Stimulated activated CD8-positive, alpha-beta memory T cell treated with anti-CD3 and anti-CD28 coated beads, Interleukin-4, amount 100 ng/mL, for 24 hours (primary cell): ENCODE data around the gene OR2B2.
"Not testable (repeated sequence)": the region's sequence is repeated elsewhere in the genome, so short reads cannot be mapped to it uniquely, and the experiment has no call there.

Experiments used
- DNase-seq: peaks from one replicate; pipeline ENCODE4 v3.0.0-alpha.2; 2020; ENCODE audit warnings: low read depth

OR2B2 gene

DNA sequence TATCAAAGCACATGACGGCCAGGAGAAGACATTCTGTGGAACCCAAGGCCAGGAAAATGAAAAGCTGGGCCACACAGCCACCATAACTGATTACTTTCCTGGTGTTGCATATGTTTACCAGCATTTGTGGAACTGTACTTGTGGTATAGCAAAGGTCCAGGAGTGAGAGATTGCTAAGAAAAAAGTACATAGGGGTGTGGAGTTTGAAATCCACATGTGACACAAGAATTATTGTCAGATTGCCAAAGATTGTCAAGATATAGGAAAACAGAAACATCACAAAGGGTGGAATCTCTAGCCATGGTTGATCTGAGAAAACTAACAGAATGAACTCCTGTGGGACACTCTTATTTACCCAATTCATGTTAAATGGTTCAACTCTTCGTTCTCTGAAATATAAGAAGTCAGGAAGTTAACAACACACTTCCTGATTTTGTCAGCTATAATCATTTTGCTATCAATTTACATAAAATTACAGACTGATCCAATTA, at the start of gene OR2B2:
Gene OR2B2, minus strand, starts transcription at position 441 of the 491 bp plus-strand sequence. Its CDS starts 77 bp downstream, at position 364.
- DNase-seq = no peak

DNA sequence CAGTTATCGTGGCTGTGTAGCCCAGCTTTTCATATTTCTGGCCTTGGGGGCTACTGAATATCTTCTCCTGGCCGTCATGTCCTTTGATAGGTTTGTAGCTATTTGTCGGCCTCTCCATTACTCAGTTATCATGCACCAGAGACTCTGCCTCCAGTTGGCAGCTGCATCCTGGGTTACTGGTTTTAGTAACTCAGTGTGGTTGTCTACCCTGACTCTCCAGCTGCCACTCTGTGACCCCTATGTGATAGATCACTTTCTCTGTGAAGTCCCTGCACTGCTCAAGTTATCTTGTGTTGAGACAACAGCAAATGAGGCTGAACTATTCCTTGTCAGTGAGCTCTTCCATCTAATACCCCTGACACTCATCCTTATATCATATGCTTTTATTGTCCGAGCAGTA, 45.3 kb upstream of the OR2B2 start:
- no peak for DNase-seq

DNA sequence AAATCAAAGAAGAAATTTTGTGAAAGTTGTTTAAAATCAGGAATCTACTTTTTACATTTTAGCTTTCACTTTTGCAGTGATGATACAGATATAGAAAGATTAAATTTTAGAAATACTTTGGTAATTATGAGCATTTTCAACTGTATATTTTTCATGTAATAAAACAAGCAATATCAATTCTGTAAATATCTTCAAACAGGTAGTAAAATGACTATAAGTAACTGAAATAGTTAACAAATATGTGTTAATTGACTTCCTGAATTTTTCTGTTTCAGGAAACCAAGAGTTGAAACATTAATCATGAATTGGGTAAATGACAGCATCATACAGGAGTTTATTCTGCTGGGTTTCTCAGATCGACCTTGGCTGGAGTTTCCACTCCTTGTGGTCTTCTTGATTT, 44.7 kb upstream of the OR2B2 start, which contains the start of gene OR2B6:
Gene OR2B6, plus strand, starts transcription at position 301 of the 400 bp plus-strand sequence. Its CDS starts 0 bp downstream, at position 301.
- DNase-seq = no peak

DNA sequence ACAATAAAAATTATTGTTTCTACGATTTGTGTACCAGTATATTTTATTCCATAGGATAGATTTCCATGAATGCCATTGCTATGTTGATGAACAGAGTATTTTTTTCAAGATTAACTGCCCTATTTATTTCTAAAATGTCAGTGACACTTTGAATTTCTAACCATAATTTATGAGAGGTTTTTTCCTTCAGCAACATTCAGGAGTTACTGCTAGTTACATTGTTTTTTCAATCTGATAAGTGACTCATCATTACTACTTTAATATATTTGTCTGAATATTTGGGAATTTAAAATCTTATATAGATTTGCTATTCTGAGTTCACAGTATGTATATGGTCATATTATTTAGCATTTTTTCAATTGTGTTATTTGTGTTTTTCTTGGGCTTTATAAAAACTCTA, 38.8 kb upstream of the OR2B2 start:
- no peak for DNase-seq

DNA sequence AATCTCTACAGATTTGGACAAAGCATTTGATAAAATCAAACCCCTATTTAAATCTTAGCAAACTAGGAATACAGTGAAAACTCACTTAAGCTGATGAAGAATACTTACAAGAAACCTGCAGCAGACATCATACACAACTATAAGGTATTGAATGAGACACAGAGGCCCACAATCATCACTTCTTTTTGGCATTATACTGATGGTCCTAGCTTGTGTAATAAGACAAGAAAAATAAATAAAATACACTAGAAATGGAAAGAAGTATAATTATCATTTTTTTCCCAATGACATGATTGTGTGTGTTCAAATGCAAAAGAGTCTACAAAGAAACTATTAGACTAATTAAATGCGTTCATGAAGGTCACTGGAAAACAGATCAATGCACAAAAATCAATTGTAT, 36.0 kb upstream of the OR2B2 start:
- no peak for DNase-seq

DNA sequence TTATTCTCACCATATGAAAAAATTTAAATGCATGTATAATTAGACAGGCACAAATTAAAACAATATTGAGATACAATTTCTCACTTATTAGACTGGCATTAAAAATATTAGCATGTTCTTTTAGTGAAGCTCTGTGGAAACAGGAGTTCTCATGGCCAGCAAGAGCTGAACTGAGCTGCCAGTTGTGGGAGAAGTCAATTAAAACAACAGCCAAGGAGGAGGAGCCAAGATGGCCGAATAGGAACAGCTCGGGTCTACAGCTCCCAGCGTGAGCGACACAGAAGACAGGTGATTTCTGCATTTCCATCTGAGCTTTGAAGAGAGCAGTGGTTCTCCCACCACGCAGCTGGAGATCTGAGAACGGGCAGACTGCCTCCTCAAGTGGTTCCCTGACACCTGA, 30.9 kb upstream of the OR2B2 start:
- DNase-seq = not testable (repeated sequence)

DNA sequence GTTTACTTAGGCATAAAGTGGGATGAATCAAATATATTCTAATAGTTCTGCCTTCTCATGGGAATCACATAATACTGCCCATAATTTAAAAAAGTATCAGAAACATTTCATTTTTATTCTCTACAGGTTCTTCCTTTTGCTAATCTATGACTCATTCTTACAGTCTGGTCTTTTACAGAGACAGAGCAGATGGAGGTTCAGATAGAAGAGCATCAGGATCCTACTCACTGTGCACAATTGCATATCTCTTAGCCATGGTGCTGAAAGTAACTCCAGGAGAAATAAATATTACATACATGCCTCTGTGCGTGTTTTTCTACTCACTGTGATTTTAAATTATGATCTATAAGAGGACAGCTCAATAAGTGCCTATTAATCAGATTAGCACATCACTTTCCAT, 28.6 kb upstream of the OR2B2 start:
- no peak for DNase-seq

DNA sequence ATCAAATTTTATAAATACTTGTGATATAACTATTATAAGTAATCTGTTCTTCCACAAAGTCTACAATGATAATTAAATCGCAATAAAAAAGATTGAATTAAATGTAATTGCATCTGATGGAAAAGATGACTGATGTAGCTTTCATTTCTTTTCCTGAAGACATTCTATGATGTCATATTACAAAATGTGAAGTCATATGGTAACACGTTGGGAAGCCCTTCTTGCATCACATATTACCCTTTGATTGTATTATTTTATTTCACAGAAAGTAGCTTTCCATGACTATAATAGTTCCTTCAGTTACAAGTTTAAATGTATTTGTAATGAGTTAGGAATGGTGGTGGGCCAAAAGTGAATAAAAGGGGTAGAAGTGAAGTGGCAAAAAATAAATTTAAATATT, 19.0 kb upstream of the OR2B2 start:
- DNase-seq = no peak

DNA sequence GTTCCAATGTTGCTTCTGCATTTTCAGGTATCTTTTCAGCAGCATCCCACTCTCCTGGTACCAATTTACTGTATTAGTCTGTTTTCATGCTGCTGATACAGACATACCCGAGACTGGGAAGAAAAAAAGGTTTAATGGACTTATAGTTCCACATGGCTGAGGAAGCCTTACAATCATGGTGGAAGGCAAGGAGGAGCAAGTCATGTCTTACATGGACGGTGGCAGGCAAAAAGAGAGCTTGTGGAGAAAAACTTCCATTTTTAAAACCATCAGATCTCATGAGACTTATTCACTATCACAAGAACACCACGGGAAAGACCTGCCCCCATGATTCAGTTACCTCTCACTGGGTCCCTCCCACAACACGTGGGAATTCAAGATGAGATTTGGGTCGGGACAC, 17.7 kb upstream of the OR2B2 start:
- DNase-seq = not testable (repeated sequence)

DNA sequence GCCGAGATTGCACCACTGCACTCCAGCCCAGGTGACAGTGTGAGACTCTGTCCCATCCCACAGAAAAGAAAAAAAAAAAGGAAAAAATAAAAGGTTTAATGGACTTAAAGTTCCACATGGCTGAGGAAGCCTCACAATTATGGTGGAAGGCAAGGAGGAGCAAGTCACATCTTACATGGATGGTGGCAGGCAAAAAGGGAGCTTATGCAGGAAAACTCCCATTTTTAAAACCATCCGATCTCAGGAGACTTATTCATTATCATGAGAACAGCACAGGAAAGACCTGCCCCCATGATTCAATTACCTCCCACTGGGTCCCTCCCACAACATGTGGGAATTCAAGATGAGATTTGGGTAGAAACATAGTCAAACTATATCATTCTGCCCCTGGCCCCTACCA, 15.8 kb upstream of the OR2B2 start:
- not testable (repeated sequence) for DNase-seq

DNA sequence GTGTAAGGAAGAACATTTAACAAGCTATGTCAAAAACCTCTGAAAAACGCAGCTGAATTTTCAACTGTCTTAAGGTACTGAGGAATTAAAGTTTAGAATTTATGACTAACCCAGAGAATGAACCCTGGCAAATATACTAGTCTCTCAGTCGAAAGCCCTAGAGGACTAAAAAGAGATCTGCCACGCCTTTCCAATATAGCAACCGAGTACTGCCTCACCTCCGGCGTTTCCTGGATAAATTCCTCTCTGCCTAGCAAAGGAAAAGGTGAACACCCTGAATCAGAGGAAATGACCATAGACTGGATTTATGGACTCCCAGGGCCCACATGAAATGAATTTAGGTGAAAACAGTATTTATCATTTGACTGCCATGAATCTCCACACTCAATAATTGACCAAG, 12.0 kb upstream of the OR2B2 start:
- DNase-seq = no peak

DNA sequence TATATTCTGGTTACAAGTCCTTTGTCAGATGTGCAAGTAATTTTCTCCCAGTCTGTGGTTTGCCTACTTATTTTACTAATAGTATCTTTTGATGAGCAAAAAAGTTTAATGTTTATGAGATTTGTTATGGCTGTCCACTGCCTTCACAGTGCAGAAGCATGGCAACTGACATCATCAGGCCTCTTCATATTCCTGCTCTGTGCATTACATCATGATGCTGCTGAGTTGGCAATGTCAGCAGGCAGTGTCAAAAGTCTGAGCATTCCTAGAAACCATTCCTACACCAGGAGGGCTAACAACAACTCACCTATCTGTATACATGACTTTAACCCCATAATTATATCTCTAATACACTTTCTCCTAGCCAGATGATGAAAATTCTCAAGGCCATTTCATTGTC, 10.8 kb upstream of the OR2B2 start:
- no peak for DNase-seq

DNA sequence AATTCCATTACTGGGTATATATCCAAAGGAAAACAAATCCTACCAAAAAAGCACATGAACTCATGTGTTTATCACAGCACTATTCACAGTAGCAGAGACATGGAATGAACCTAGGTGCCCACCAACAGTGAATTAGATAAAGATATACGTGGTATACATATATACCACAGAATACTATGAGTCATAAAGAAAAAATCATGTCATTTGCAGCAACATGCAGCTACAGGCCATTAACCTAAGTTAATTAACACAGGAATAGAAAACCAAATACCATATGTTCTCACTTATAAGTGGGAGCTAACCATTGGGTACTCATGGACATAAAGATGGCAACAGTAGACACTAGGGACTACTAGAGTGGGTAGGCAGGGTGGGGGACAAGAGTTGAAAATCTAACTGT, 4.2 kb downstream of the OR2B2 start:
- no peak for DNase-seq

DNA sequence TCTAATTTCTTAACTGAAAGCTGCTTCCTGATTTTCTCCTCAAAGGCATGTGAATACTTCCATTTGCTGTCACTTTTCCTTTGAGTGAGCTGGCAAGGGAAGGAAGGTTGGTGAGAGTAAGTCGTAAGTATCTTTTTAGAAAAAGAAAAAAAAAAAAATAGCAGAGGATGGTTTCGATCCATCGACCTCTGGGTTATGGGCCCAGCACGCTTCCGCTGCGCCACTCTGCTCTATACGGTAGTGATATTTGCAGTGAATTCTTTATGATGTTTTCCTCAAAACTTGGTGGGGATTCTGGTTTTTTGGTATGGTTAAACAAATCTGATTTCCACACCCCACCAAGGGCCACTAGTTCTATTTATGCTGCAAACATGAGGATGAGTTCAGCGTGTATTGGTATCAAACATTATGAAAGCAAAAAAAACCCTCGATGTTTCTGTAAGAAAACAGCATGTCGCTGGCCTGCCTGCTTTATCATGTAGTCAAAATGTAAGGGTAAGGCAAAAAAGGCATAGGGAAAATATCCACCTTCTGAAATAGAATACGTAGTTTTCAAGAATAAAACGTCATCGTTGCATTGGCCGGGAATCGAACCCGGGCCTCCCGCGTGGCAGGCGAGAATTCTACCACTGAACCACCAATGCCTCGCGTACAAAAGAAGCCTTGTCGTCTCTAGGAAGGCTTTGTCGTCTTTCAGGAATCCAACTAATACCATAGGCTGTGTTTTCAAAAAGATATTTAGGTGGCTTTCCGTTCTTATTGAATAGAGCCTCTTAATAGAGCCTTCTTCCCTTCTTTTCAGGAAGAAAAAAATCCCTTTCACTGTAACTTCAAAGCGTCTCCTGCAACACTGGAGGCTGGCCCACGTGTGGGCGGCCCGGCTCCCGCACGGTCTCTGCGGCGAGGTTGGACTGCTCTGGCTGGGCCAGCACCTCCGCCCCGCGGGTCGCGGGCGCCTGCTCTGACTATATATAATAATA, 9.6 kb downstream of the OR2B2 start:
- peak; percentile 76 for DNase-seq

DNA sequence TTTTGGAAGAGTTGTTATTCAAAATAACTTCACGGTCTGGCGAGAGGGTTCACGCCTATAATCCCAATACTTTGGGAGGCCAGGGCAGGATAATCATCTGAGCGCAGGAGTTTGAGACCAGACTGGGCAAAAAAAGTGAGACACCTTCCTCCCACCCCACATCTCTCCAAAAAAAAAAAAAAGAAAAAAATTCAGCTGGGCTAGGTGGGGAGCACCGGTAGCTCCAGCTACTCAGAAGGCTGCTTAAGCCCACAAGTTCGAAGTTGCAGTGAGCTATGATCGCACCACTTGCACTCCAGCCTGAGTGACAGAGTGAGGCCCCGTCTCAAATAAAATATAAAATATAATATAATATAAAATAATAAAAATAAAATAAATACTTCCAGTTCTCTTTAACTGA, 10.4 kb downstream of the OR2B2 start:
- no peak for DNase-seq

DNA sequence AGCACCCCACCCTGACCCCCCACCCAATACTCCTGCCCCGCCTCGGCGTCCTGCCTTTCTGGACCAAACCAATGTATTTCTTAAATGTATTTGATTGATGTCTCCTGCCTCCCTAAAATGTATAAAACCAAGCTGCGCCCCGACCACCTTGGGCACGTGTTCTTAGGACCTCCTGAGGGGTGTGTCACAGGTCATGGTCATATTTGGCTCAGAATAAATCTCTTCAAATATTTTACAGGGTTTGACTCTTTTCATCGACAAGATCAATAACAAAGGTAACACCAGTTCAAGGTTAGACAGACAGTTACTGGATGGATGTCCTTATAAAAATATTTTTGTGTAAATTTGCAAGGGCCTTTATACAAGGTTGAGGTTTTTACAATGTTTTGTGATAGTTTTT, 12.0 kb downstream of the OR2B2 start:
- DNase-seq = not testable (repeated sequence)

DNA sequence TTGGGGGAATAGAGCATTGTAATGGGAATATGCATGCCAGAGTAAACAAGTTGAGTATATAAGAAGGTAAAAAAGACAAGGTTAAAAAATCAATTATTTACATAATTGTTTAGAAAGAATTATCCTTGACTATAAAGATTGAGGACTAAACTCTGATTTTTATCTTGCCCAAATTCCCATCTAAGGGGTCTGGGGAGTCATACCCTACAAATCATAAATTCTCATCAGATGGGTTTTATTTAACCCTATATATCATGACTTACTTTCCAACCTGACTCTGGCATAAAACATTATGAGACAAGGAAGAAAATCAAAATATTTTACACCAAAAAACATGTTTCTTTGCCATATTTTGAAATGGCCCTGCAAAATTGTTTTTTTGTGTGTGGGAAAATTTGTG, 12.7 kb downstream of the OR2B2 start:
- DNase-seq = no peak

DNA sequence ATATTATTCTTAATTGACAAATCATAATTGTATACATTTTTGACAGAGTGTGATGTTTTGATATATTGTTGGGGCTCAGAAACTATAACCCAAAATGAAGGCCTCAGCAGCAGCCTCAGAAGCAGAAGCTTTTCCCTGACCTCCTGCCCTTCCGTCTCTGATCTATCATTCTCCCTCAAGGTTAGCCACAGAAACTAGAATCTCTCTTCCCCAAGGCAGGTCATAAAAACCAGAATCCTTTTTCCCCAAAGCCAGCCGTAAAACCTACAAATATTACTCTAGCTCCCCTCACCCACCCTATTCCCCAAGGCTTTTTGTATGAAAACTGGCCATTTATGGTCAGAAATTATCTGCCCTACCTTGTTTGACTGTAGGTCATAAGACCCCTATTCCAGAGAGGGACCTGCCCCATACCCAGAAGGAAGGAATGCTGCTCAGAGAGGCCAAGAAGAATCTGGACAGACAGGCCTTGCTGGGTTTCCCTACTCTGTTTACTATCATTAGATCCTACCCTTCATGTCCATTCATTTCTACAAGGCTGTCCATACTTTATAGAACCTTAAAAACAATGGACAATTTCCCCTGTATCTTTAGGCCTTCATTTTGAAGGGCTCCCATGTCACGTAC, 14.5 kb downstream of the OR2B2 start:
- DNase-seq = no peak

DNA sequence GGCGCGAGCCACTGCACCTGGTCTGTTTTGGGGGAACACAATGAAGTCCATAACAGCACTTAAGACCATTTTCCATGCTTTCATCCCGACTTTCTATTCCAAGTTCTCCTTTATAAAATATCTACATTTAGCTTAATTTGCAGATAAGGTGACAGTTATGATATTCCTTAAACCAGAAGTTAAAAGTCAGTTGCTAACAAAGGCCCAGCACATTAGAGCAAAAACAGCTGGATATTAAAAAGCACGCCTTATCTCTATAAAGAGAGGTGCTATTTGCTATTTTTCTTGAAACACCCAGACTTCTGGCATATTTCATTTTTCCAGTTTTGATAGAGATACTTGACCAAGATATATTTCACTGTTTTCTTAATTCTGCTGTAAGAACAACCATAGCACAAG, 15.8 kb downstream of the OR2B2 start:
- no peak for DNase-seq

DNA sequence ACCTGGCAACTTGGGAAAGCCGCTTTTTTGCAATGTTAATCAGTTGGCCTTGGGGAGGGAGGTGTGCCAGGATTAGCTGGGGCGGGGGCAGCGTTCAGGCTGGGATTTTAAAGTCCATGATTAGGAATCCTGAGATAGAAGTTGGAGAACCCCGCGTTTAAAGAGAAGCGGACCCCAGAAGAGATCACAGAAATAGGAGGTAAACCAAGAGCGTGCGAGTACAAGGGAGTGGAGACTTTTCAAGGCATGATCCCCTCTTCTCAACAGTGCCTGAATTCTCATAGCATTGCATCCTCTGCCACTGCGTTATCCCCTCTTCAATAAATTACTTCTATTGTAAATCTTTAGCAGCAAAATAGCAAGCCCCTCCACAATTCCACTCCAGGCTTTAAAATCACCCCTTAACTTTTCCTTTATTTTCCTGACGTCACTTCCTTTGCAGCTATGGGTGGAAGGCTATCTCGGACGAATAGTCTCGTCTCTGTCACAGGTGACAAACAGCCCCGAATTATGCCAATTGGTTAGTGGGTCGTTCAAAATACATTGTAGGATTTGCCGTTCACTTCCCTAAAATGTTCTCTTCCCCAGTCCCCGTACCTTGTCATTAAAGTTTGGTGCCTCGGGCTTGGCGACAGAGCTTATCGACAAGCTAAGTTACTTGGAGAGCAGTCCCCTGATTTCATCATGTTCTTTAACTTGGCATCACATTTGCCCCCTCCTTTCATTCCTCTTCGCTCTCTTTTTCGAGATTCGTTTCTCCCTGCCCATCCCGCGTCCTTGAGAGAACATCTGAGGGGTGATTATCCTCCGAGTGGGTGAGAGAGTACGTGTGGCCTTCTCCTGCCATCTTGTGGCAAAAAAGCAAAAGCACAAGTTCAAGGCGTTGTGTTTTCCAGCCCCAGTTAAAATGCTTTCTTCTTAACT, 17.1 kb downstream of the OR2B2 start:
- no peak for DNase-seq

DNA sequence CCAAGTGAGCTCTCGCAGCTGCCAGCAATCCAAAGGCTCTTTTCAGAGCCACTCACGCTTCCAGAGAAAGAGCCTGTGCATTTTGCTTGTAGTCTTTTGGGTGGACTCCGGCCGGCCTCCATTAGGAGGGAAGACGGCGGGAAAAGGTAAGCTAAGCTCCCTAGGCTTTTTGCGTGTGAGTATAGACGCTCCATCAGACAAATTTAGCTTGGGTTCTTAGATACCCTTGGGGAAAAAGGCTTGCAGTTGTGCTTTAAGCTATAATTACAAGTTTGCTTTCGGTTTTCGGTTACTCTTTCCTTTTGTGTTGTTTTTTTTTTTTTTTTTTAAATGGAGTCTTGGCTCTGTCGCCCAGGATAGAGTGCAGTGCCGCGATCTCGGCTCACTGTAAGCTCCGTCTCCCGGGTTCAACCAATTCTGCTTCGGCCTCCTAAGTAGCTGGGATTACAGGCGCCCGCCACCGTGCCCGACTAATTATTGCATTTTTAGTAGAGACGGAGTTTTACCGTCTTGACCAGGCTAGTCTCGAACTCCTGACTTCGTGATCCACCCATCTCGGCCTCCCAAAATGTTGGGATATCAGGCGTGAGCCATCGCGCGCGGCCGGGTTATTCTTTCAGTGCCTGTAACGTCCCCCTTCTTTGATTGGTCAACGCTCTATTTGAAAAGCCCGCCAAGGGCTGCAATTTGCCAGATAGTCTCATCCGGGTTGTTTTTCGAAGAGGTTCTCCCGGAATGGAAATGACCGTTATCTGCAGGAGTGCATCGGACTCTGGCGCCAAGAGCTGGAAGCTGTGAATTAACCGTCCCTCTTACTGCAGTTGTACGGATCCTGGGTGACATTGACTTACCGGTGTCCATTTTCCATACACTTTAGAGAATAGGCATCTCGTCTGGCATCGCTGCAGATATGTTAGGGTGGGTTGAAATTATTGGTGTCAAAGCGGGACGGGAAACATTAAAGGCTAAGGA, 18.1 kb downstream of the OR2B2 start:
- peak; percentile 66 for DNase-seq
